HS-5 (cell line): ENCODE data around the gene ALCAM.

Experiments
- DNase-seq: peaks from one replicate; pipeline ENCODE4 v3.0.0-alpha.2; 2012; ENCODE audit warnings: low read depth

The ALCAM gene

DNA sequence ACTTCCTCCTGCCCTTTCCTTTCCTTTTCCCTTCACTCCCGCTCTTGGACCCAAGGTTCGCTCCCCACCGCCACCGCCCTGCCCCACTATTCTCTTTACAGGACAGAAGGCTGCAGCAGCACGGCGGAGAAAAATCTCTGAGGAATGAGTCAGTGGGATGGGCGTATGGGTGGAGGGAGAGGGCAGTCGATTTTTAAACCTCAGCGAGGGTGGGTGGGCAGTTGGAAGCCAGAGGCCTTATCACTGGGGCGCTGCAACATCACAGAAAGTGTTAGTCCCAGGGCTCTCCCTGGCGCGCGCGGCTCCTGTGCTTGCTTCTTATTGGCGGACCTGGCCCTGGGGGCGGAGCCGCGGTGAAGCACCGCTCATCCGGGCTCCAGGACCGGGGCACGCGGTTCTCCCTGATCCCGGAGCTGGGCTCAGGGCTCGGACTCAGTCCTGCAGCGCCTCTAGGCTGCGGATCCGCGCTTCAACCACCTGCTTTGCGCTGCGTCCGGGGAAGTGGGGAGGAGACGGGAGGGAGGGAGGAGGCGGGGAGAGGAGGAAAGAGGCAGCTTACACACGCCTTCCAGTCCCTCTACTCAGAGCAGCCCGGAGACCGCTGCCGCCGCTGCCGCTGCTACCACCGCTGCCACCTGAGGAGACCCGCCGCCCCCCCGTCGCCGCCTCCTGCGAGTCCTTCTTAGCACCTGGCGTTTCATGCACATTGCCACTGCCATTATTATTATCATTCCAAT is at the start of gene ALCAM:
ALCAM (plus strand) TSS at position 584 of the 737 bp plus-strand sequence.
- DNase-seq, result peak; percentile 96

DNA sequence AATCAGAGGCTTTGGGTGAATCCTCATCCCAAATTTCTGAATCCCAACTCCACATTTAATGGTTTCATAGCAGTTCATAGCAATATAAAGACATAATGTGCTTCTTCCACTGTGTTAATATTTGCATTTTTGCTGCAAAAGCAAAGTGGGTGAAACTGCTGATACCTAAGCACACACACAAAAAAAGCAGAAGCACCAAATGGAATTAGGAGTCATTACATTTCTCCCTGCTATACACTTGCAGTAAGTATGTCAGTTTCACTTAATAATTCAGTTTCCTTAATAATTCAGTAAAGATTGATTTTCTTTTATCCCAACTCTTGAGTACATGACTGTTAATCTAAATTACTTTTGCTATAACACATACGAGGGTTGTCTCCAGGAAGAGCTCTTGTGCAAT is 48.9 kb upstream of the ALCAM start:
- DNase-seq, result no peak

DNA sequence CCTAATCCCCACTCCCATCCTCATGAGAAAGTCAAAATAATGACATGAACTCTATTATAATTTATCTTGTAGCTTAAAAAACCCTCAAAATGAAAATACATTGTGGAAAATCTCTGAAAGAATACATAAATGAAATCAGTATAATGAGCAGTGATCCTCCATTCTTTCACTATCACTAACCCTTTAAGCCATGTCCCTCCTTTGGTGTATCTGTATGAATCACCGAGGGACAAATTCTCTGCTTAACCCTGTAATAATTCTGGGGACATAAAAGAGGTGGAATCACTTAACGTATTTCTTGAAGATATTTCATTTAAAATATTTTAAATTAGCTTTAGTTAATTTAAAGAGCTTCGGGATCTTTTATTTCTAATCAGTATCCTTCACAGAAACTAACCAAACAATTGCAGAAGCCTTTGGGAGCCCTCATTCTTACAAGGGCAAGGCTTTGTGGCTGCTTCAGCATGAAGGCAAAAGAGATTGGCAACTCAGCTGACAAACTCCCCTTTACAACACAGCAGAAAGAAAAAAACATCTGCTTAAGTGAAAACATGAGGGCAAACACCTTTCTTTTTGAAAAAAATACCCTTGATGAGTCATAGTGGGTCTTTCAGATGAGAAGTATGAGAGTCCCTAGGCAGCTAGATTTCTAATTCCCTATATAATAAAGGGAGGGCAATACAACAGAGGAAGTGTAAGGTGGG is 44.0 kb upstream of the ALCAM start:
- no peak for DNase-seq

DNA sequence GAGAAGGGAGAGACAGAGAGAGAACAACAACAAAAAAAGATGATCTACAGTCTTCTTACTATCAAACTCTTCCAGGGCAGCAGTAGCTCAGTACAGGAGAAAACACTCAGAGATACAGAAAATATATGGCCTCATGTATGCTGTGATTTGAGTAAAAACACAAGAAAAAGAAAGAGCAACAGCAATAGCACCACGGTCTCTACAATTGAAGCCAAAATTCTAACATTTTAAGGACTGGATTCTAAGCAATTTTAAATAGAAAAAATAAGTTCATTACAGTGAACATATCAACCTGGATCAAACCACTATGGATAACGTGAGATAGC is 43.5 kb upstream of the ALCAM start:
- no peak for DNase-seq

DNA sequence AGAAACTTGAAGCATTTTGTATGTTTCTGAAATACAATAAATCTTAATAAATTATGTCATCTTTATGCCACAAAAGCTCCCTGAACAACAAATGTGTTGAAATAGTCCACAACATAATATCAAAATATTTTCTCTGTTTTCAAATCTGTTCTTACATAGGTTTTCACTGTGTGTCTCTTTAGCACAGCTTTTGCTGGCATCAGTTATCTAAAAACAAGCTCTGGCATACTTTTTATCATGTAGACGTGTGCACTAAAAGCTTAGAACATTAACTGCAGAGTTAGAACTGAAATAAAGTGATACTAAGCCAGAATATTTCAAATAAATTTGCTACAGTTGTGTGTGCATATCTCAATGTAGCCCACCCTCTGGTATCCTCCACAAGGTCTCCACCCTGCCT is 41.8 kb upstream of the ALCAM start:
- no peak for DNase-seq

DNA sequence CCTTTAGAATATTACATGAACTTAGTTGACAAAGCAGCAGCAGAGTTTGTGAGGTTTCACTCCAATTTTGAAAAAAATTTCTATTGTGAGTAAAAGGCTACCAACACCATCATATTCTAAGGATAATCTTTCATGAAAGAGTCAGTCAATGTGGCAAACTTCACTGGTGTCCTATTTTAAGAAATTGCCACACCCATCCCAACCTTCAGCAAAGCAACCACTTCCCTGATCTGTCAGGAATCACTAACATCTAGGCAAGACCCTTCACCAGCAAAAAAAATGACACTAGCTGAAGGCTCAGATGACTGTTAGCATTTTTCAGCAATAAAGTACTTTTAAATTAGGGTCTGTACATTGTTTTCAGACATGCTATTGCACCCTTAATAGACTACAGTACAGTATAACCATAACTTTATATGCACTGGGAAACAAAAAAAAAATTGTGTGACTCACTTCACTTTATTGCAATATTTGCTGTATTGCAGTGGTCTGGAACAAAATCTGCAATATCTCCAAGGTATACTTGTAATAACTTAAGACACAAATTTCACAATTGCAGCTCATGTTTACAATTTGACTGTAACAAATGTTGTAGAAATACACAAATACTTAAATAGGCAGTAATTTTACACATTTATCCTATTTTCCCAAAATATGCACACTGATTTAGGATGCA is 38.9 kb upstream of the ALCAM start:
- DNase-seq, result no peak

DNA sequence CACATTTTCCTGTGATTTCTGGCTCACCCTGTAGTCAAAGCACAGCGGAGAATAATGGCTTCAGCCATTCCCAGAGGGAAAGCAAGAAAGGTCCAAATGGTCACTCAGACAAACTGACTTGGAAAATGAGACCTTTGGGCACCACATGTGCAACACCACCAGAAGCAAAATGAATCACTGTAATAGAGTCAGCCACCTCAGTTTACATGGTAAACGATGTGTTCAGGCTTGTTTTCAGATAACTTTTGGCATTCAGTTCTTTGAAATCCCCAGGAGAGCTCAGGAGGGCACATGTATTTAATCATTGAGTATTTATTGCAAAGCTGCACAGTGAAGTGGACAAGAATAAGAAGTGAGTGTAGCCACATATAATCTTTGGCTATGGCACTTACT is 38.4 kb upstream of the ALCAM start:
- no peak for DNase-seq

DNA sequence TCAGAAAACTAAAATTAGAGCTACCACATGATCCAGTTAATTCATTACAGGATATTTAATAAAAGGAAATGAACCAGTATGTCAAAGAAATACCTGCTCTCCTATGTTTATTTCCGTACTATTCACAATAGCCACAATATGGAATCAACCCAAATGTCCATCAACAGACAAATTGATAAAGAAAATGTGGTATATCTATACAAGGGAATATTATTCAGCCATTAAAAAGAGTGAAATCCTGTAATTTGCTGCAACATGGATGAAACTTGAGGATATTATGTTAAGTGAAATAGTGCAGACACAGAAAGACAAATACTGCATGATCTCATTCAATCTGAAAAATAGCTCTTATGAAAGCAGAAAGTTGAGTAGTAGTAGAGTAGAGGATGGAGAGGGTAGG is 33.7 kb upstream of the ALCAM start:
- DNase-seq, result no peak

DNA sequence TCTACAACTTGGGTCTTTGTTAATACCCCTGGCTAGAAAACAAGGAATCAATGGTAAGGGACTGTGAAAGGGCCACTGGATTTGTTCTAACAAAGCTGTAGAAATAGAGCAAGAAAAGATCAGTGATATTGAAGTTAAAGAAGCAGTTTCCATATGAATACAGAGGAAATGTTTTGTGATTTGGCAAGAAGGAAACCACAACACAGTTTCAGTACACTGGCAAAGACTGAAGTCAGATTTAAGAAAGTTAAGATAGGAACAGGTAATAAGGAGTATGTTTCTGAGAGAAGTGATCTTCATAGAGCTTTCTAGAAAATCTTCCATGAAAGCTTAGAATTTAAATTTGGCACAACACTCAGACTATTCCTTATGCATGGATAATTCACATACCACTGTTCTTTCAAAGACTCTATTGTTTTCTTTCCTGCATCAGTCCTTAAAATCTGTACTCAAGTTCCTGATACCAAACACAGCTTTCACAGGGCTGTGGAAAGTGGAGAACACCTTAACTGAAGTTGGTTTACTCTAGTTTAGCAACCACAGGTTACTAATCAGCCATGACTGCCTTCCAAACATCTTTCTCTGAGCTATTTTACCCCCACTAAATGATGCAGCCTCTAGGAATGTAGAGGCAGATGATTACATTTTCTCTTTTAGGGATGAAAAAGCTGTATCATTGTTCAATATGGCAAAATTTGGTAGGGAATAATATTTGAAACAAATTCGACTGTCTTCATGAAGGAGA is 32.4 kb upstream of the ALCAM start:
- peak; percentile 52 for DNase-seq

DNA sequence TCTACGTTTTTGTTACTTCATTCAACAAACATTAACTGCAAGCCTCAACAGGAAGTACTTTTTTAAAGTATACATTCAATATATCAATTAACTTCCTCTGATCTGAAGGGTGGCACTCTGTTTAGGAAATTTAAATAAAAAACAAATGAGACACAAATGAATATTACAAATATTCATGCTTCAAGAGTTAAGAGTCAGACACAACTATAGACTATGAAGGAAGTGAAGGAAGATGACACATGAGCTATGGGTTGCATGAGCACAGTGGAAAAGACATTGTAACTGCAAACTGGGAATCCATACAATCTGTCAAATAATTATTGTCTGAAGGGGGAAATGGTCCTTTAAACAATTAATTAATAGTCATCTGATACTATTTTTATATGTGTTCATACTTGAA is 26.8 kb upstream of the ALCAM start:
- no peak for DNase-seq

DNA sequence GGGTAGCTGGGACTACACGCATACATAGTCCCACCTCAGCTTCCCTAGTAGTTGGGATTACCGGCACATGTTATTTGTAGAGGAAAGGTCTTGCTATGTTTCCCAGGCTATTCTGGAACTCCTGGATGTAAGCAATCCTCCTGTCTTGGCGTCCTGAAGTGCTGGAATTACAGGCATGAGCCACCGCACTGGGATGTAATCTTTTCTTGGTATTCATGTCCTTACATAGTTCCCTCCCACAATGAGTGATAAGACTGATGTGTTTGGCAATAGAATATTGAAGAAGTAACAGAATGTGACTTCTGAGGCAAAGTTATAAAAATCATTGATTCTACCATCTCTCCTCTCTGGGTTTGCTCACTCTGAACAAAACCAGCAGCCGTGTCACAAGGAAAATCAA is 22.7 kb upstream of the ALCAM start:
- no peak for DNase-seq

DNA sequence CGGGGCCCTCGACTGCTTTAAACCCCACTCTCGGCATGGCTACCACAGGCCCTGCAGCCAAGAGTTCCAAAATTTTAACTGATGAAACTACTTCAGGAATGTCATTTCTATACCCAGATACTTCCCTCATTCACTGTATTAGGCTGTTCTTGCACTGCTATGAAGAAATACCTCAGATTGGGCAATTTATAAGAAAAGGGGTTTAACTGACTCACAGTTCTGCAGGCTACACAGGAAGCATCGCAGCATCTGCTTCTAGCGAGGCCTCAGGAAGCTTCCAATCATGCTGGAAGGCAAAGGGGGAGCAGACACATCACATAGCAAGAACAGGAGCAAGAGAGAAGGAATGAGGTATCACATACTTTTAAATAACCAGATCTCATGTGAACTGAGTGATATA is 21.6 kb upstream of the ALCAM start:
- no peak for DNase-seq

DNA sequence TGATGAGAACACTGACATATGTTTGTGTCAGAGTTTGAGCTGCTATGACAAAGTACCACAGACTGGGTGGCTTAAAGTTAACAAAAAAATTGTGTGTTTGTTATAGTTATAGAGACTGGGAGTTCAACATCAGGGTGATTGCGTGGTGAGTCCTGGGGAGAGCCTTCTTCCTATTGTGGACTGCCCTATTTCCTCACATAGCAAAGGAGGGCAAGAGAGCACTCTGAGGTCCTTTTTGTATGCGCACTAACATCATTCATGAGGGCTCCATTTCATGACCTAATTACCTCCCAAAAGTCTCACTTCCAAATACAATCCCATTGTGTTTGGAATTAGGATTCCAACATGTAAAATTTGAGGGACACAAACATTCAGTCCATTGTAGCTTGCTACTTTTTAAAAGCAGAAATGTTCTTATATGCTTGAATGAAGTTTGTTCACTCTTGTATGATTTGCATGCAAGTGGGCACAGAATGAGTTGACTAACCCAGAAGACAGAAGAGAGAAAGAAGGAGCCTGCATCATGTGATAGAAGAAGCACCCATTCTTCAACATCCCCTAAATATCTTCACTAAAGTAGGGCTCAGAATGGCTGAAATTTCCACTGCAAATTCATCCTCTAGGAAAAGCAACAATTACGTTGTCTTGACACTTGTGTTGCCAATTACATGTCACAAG is 18.9 kb upstream of the ALCAM start:
- DNase-seq, result no peak

DNA sequence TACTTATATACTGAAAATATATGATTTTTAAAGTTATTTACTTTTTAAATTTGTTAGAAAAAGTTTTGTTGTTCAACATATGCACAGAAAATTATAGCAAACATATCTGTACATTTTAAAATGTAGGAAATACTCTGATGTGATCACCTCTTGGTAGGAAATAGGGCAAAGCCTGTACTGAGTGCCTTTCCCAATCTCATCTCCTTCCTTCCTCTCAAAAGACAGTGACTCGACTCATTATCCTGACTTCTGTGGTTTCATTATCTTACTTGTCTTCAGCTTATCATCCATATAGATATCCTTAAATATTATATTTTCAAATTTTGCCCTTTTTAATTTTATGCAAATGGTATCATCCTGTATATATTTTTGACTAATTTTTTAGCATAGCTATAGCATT is 18.4 kb upstream of the ALCAM start:
- no peak for DNase-seq

DNA sequence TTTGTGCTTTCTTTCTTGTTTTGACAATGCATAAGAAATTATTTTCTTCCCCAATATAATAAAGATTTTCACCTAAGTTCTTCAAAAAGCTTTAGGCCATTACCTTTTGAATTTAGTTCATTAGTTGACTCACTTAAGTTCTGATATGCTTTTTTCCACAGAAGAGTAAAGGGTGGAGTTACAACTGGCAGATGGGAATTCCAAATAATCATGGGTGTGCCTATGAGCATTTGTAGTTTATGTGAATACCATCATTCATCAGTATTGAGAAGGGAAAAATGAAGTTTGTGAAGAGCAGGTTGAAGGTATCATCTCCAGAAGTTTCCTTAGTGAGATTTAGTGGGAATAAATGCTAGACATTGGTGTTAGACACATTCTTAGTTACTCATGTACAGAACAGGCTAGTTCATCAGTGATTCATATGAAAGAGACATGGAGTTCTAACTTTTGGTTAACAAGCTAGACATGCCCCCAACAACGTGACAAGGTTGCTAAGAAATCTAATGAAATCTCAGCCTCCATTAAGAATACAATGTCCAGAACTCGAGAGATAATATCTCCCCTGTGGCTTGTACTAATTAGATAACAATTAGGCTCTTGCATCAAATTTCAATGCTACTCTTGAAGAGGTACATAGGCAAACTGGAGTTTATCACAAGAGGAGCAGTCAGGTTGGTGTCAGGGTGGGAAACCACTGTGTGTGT is 16.9 kb upstream of the ALCAM start:
- no peak for DNase-seq

DNA sequence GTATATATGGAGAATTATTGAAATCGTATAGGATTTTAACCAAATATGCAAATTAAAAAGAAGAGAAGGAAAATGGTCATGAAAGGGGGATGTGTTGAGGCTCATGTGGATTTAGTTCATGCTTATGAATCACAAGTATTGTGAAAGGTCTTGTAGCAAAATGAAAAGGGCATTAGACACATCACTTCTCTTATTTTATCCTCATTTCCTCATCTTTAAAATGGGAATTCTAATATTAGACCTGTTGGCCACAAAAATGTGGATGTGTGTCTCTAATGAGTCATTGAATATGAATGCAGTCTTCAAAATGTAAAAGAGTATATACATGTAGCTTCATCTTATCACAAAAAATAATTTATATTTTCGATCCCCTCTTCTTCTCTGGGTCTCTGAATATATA is 14.9 kb upstream of the ALCAM start:
- DNase-seq, result no peak

DNA sequence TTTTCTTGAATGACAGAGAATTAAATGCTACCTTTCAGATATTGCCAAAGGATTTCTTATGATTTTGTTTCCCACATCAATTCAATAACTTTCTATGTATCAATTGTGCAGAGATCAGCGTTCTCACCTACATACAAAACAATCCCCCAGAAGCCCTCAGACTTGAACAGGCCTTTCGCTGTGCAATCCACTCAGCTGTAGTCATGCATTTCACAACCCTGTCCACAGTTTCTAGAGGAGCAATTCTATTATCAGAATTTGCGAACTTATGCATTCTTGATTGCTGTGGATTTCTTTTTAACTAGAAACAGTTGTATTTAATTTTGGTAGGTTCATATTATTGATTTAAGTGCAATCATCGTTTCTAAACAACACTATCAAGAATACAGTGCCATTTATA is 13.7 kb upstream of the ALCAM start:
- DNase-seq, result no peak

DNA sequence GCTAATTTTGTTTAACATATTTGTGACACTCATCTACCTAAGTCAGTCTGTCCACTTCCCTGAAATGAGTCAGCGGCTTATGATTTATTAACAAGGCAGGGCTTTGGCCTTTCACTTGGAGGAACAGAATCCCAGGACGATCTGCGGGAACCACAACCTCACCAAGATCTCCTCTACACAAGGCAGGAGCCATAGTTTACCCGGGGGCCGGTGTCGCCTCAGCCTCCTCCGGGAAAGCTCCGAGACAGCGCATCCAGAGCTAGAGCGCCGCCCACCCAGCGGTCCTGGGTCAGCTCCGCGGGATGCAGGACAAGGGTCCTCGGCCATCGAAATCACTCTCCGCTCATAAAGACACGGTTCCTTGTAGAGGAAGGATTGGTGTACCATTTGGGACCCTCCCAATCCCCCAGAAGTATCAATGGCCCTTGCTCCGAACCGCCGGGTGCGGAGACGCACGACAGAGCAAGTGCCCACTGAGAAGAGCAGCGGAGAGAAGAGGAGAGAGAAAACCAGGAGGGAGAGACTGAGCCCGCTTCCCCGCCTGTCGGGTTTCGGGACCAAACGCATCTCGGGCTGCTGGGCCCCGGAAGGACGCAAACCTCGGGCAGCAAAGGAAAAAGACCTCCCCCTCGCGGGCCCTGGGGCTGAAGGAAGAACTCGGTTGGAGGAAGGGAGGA is 13.1 kb upstream of the ALCAM start:
- no peak for DNase-seq

DNA sequence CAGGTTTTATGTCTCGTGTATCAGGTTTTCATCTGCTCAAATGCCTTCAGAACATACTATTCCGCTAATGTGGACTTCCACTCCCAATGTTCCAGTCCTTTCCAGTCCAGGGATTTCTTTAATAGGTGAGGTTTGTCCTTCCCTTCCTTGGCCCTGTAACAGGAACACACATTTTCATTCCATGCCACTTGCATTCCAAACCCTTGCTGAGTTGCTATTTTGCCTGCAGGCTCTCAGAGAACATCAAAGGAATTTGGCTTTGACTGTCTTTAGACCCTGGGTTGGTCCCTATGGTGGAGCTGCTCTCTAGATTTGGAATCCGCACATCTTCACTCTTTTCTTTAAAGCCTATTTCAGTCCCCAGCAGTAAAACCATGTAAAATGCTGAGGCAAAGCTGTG is 12.3 kb upstream of the ALCAM start:
- no peak for DNase-seq

DNA sequence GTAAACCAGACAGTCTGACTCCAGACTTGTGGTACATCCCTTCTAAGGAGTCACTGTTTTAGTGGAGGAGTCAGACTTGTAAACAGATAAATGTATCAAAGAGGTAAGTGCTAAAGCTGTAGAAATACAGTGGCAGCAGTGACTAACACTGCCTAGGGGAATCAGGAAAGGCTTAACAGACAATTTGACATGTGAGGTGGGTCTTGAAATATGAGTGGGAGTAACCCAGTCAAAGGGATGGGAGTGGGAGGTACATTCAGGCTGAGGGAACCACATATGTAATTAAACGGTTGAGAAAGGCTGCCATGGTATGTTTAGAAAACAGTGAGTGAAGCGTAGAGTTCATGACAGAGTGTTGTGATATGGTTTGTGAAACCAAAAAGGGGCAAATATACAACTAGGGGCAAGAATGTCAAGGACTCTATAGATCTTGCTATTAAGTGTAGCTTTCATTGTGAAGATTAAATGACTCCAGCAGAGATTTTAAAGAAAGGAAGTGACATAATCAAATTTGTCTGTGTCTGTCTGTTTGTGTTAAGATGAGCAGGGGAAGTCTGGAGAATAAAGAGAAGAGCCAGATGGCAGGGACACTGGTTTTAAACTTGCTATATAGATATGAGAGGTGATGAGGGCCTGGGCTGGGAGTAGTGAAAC is 11.2 kb upstream of the ALCAM start:
- DNase-seq, result no peak

DNA sequence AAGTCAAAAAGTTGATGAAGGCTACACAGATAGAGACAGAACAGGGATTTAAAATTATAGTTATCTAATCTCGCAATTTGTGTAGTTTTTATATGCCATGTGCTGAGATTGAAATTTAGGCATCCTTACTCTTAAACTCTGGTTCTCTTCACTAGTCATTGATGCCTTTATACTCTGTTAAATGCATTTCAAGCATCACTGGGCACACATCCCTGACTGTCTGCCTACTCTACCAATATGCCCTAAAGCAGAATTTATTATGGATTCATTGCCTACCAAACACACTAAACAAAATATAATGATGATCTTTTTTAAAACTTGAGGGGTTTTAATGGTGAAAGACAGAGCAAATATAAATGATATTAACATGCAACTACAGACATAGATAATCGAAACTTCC is 10.3 kb upstream of the ALCAM start:
- no peak for DNase-seq
